GM18858 (cell line): ENCODE measurements around the gene C17orf78.
"Not testable (repeated sequence)": the region's sequence is repeated elsewhere in the genome, so short reads cannot be mapped to it uniquely, and the experiment has no call there.

ENCODE experiments used
- ATAC-seq: cut with Tn5 transposase; IDR thresholded peaks from one replicate; pipeline ENCODE4 v1.9.1; 2021; ENCODE audit not compliant: unreplicated experiment

The C17orf78 gene

GRCh38 chr17:37375706-37376105, at the start of gene C17orf78:
Gene C17orf78, plus strand, starts transcription at chr17:37375985. Its CDS starts 108 bp downstream, at chr17:37376093.
- ATAC-seq = no peak

GRCh38 chr17:37327341-37328090, 48.3 kb upstream of the C17orf78 start:
- no peak for ATAC-seq

- no peak for ATAC-seq
Observed at GRCh38 chr17:37338847-37339246, 36.9 kb upstream of the C17orf78 start.

- no peak for ATAC-seq
Observed at GRCh38 chr17:37339321-37339720, 36.5 kb upstream of the C17orf78 start.

GRCh38 chr17:37340804-37341203, 35.0 kb upstream of the C17orf78 start:
- no peak for ATAC-seq

- no peak for ATAC-seq
Observed at GRCh38 chr17:37342589-37342988, 33.2 kb upstream of the C17orf78 start.

GRCh38 chr17:37344519-37344918, 31.3 kb upstream of the C17orf78 start:
- ATAC-seq = no peak

GRCh38 chr17:37346863-37347402, 28.9 kb upstream of the C17orf78 start:
- not testable (repeated sequence) for ATAC-seq

GRCh38 chr17:37356796-37357569, 18.8 kb upstream of the C17orf78 start:
- not testable (repeated sequence) for ATAC-seq

GRCh38 chr17:37358098-37358829, 17.5 kb upstream of the C17orf78 start:
- ATAC-seq = no peak

GRCh38 chr17:37358830-37359681, 16.7 kb upstream of the C17orf78 start:
- ATAC-seq = peak; percentile 80

GRCh38 chr17:37359682-37360188, 16.1 kb upstream of the C17orf78 start:
- ATAC-seq = no peak

GRCh38 chr17:37360632-37361031, 15.2 kb upstream of the C17orf78 start:
- ATAC-seq = no peak

GRCh38 chr17:37361543-37361942, 14.2 kb upstream of the C17orf78 start:
- no peak for ATAC-seq

- no peak for ATAC-seq
Observed at GRCh38 chr17:37365589-37365988, 10.2 kb upstream of the C17orf78 start.

- no peak for ATAC-seq
Observed at GRCh38 chr17:37368577-37368976, 7.2 kb upstream of the C17orf78 start.

GRCh38 chr17:37373530-37374159, 2.1 kb upstream of the C17orf78 start:
- peak; percentile 51 for ATAC-seq

GRCh38 chr17:37382056-37382455, 6.3 kb downstream of the C17orf78 start:
- no peak for ATAC-seq

- no peak for ATAC-seq
Observed at GRCh38 chr17:37384560-37385149, 8.9 kb downstream of the C17orf78 start.
